Measurements from ENCODE around the gene PTOV1. TPM values are rescaled to one million over a fixed set of nuclear protein-coding genes. Genes with fewer than 3 reads are reported as not detected.

The PTOV1 gene
- total RNA-seq, 3 donors from 2014 or later, result 92.8 to 171 (median 107) TPM

- Histone ChIP-seq H3K4me1 (ENCODE audit: low read depth) (peaks cover 6% of the 10 kb centered on the region), H3K9me3 (no peaks in the 10 kb centered on the region), H3K4me3 (no peak overlapping the region), H3K36me3 (ENCODE audit: low read depth) (peaks cover 4% of the 10 kb centered on the region)
- DNase-seq (no peak), ATAC-seq (no peak)
- intact Hi-C loops (cut with DNase I, micrococcal nuclease), result no loop called here
- no peak for TF ChIP-seq CTCF (IDR thresholded peaks at IDR 0.05)
Observed at GRCh38 chr19:49823472-49823871, 27.5 kb upstream of the PTOV1 start.

- DNase-seq (no peak), ATAC-seq (no peak)
- no peak for TF ChIP-seq CTCF (IDR thresholded peaks at IDR 0.05)
- H3K4me3 ChIP-seq, result no peak overlapping the region
- intact Hi-C loops (cut with DNase I, micrococcal nuclease), result no loop called here
- no peaks in the 10 kb centered on the region for H3K4me1 ChIP-seq (ENCODE audit: low read depth)
- no peaks in the 10 kb centered on the region for H3K9me3 ChIP-seq
- peaks cover 4% of the 10 kb centered on the region for H3K36me3 ChIP-seq (ENCODE audit: low read depth)
Observed at GRCh38 chr19:49824662-49825061, 26.3 kb upstream of the PTOV1 start.

- DNase-seq (no peak), ATAC-seq (no peak)
- peaks cover 4% of the 10 kb centered on the region for H3K36me3 ChIP-seq (ENCODE audit: low read depth)
- H3K4me1 ChIP-seq (ENCODE audit: low read depth), result no peaks in the 10 kb centered on the region
- TF ChIP-seq CTCF (IDR thresholded peaks at IDR 0.05), result no peak
- no peaks in the 10 kb centered on the region for H3K9me3 ChIP-seq
- H3K4me3 ChIP-seq, result no peak overlapping the region
- intact Hi-C loops (cut with DNase I, micrococcal nuclease), result no loop called here
Observed at GRCh38 chr19:49827034-49827433, 23.9 kb upstream of the PTOV1 start.

- Histone ChIP-seq H3K4me3 (no peak overlapping the region), H3K36me3 (ENCODE audit: low read depth) (peaks cover 4% of the 10 kb centered on the region), H3K9me3 (no peaks in the 10 kb centered on the region), H3K4me1 (ENCODE audit: low read depth) (no peaks in the 10 kb centered on the region)
- DNase-seq (no peak), ATAC-seq (no peak)
- intact Hi-C loops (cut with DNase I, micrococcal nuclease), result no loop called here
- TF ChIP-seq CTCF (IDR thresholded peaks at IDR 0.05), result no peak
Observed at GRCh38 chr19:49829200-49829599, 21.8 kb upstream of the PTOV1 start.

GRCh38 chr19:49829721-49830120, 21.2 kb upstream of the PTOV1 start:
- TF ChIP-seq CTCF (IDR thresholded peaks at IDR 0.05), result no peak
- no peaks in the 10 kb centered on the region for H3K4me1 ChIP-seq (ENCODE audit: low read depth)
- no peak overlapping the region for H3K4me3 ChIP-seq
- intact Hi-C loops (cut with DNase I, micrococcal nuclease), result no loop called here
- H3K9me3 ChIP-seq, result no peaks in the 10 kb centered on the region
- no peak for DNase-seq
- H3K36me3 ChIP-seq (ENCODE audit: low read depth), result peaks cover 4% of the 10 kb centered on the region
- no peak for ATAC-seq

- ATAC-seq, result no peak
- Histone ChIP-seq H3K9me3 (no peaks in the 10 kb centered on the region), H3K4me1 (ENCODE audit: low read depth) (no peaks in the 10 kb centered on the region), H3K36me3 (ENCODE audit: low read depth) (peaks cover 10% of the 10 kb centered on the region), H3K4me3 (no peak overlapping the region)
- intact Hi-C loops (cut with DNase I, micrococcal nuclease), result no loop called here
- no peak for DNase-seq
- no peak for TF ChIP-seq CTCF (IDR thresholded peaks at IDR 0.05)
Observed at GRCh38 chr19:49830766-49831165, 20.2 kb upstream of the PTOV1 start.

Data from mucosa of descending colon (tissue), 3 donors.